ENCODE measurements around the gene CDH4.

DNA sequence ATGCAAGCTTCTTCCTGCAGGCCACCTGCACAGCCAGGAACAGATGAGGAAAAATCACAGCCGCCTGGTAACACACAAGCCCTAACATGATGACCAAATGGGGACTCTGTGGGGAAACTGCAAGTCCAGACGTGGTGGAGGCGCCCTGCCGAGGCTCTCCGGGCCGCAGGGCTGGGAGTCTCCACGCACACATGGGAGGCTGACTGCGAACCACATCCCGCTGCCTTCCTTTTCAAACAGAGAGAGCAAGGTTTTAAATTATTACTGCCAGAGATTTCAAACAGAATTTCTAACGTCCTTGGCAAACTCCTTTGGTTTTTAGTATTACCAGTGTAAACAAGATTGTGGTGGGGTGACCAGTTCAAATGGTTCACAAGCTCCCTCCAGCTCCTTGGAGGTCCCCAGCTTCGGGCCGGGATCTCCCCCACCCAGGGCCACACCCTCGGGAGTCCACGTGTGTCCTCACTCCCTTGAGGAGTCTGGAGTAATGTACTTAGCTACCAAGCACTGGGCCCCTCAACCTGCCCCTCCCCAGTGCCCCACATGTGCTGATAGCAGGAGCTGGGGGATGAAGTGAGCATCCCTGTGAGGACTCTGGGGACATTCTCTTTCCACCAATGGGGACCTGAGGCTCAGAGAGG, 560.9 kb downstream of the CDH4 start:
- TF ChIP-seq, protein P1, sequence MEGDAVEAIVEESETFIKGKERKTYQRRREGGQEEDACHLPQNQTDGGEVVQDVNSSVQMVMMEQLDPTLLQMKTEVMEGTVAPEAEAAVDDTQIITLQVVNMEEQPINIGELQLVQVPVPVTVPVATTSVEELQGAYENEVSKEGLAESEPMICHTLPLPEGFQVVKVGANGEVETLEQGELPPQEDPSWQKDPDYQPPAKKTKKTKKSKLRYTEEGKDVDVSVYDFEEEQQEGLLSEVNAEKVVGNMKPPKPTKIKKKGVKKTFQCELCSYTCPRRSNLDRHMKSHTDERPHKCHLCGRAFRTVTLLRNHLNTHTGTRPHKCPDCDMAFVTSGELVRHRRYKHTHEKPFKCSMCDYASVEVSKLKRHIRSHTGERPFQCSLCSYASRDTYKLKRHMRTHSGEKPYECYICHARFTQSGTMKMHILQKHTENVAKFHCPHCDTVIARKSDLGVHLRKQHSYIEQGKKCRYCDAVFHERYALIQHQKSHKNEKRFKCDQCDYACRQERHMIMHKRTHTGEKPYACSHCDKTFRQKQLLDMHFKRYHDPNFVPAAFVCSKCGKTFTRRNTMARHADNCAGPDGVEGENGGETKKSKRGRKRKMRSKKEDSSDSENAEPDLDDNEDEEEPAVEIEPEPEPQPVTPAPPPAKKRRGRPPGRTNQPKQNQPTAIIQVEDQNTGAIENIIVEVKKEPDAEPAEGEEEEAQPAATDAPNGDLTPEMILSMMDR (IDR thresholded peaks at IDR 0.05) = no peak
- no peak for TF ChIP-seq POLR2A (IDR thresholded peaks at IDR 0.05)

All from ovary (tissue), 3 donors.